PC-9 (cell line): Measurements from ENCODE around the gene GOLGA8O. TPM values are rescaled to one million over a fixed set of nuclear protein-coding genes. Genes with fewer than 3 reads are reported as not detected.
"Not testable (repeated sequence)": the region's sequence is repeated elsewhere in the genome, so short reads cannot be mapped to it uniquely, and the experiment has no call there.

ENCODE experiments used
- BruUV-seq: library from RNA; stranded (reverse); fragments of 400-500 nt; replicated peaks from 2 replicates; lab custom pipeline; 2021; lab: Mats Ljungman, UMichigan
- CTCF ChIA-PET: fragments of 300-600 bp; sonication (Branson Sonifier 250); formaldehyde crosslinking; loops from one replicate; lab custom pipeline; 2022; ENCODE audit warnings: antibody characterized with exemption; lab: Charles Lee
- POLR2A ChIA-PET: fragments of 300-600 bp; sonication (Branson Sonifier 250); formaldehyde crosslinking; loops from one replicate; lab custom pipeline; 2022; ENCODE audit warnings: antibody characterized with exemption; ENCODE audit not compliant: unreplicated experiment; lab: Charles Lee
- DNase-seq, 2 experiments: peaks; one replicate each; pipeline versions ENCODE4 v3.0.0 to v3.0.0-alpha.2; 2015 to 2022; ENCODE audit warnings: mixed read lengths in 1 of 2
- H2AFZ ChIP-seq: fragments of 200-600 bp; sonication (generic); 2 replicates; pipeline ENCODE4 v1.8.1; 2017; ENCODE audit warnings: antibody characterized with exemption
- H3F3A ChIP-seq: fragments of 200-600 bp; sonication (generic); 2 replicates; pipeline ENCODE4 v1.8.1; 2017; ENCODE audit warnings: antibody characterized with exemption, mild to moderate bottlenecking, low read depth; ENCODE audit not compliant: insufficient read depth
- H3K27ac ChIP-seq: fragments of 200-600 bp; sonication (generic); 2 replicates; pipeline ENCODE4 v1.6.1; 2016; ENCODE audit warnings: mixed run types
- H3K27me3 ChIP-seq: fragments of 200-600 bp; sonication (generic); 2 replicates; pipeline ENCODE4 v1.6.1; 2016; ENCODE audit warnings: low read depth, mixed run types; ENCODE audit not compliant: insufficient read depth
- H3K36me3 ChIP-seq: fragments of 200-600 bp; sonication (generic); 2 replicates; pipeline ENCODE4 v1.6.1; 2016; ENCODE audit warnings: low read depth, mixed run types
- H3K4me1 ChIP-seq: fragments of 200-600 bp; sonication (generic); replicated peaks from 2 replicates; pipeline ENCODE4 v1.6.1; 2016; ENCODE audit warnings: mixed run types; ENCODE audit not compliant: insufficient read depth
- H3K4me2 ChIP-seq: fragments of 200-600 bp; sonication (generic); 2 replicates; pipeline ENCODE4 v1.6.1; 2017; ENCODE audit warnings: mixed run types
- H3K4me3 ChIP-seq: fragments of 200-600 bp; sonication (generic); 2 replicates; pipeline ENCODE4 v1.6.1; 2016; ENCODE audit warnings: mixed run types
- H3K79me2 ChIP-seq: fragments of 200-600 bp; sonication (generic); 2 replicates; pipeline ENCODE4 v1.6.1; 2017; ENCODE audit warnings: low read depth, mixed run types
- H3K9me2 ChIP-seq: fragments of 200-600 bp; sonication (generic); 2 replicates; pipeline ENCODE4 v1.8.1; 2017; ENCODE audit warnings: mild to moderate bottlenecking; ENCODE audit not compliant: insufficient read depth
- H3K9me3 ChIP-seq: fragments of 200-600 bp; sonication (generic); 2 replicates; pipeline ENCODE4 v1.8.1; 2016; ENCODE audit warnings: low read depth; ENCODE audit not compliant: insufficient read depth
- H4K20me1 ChIP-seq: fragments of 200-600 bp; sonication (generic); 2 replicates; pipeline ENCODE4 v1.8.1; 2017; ENCODE audit not compliant: insufficient read depth
- intact Hi-C: fragments of 100-400 bp; cut with micrococcal nuclease; formaldehyde crosslinking; loops from one replicate; pipeline ENCODE4 v1.10.0; 2022; ENCODE audit not compliant: unreplicated experiment
- total RNA-seq: library from RNA; stranded (reverse); gene quantifications from 2 replicates; pipeline ENCODE4 v1.2.3, GENCODE V29; 2021

Gene GOLGA8O
- total RNA-seq, 1 experiment from 2014 or later: 0.59 TPM

GRCh38 chr15:32468076-32468475 is 12.6 kb upstream of the GOLGA8O start:
- H3K4me3 ChIP-seq, DNase-seq, intact Hi-C loops, H3K9me2 ChIP-seq, POLR2A ChIA-PET, H3K27ac ChIP-seq, CTCF ChIA-PET, H3K27me3 ChIP-seq, H3K79me2 ChIP-seq, H3K36me3 ChIP-seq, H3K4me1 ChIP-seq, H4K20me1 ChIP-seq, H3K4me2 ChIP-seq, H2AFZ ChIP-seq, H3K9me3 ChIP-seq, H3F3A ChIP-seq, BruUV-seq: not testable (repeated sequence)

DNA sequence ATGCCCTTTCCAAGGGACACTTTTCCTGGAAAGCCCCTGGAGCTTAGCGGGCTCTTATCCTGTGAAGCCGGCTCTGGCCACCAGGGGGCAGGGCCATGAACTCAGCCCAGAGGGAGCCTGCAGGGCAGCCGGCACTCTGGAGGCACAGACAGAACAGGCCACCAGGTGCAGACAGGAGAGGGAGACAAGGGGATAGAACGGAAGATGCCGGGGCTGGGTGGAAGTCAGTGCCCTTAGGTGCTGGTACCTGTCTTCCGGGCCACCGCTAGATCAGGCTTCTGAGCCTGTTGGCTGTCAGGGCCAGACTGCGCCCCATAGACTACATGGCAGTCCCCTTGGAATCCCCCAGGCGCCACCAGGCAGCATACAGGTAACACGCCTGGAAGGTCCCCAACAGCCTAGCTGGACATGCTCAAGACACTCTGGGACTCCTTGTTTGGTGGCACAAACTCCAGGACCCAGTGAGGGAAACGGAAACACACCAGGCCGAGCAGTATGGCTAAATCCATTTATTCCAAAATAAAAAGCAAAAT is 14.9 kb downstream of the GOLGA8O start:
- BruUV-seq, H3K27ac ChIP-seq, H3K79me2 ChIP-seq, H3K4me1 ChIP-seq, H2AFZ ChIP-seq, H3F3A ChIP-seq, H3K4me2 ChIP-seq, intact Hi-C loops, CTCF ChIA-PET, H3K36me3 ChIP-seq, H3K9me3 ChIP-seq, H3K4me3 ChIP-seq, H4K20me1 ChIP-seq, H3K27me3 ChIP-seq, H3K9me2 ChIP-seq, DNase-seq, POLR2A ChIA-PET: not testable (repeated sequence)

DNA sequence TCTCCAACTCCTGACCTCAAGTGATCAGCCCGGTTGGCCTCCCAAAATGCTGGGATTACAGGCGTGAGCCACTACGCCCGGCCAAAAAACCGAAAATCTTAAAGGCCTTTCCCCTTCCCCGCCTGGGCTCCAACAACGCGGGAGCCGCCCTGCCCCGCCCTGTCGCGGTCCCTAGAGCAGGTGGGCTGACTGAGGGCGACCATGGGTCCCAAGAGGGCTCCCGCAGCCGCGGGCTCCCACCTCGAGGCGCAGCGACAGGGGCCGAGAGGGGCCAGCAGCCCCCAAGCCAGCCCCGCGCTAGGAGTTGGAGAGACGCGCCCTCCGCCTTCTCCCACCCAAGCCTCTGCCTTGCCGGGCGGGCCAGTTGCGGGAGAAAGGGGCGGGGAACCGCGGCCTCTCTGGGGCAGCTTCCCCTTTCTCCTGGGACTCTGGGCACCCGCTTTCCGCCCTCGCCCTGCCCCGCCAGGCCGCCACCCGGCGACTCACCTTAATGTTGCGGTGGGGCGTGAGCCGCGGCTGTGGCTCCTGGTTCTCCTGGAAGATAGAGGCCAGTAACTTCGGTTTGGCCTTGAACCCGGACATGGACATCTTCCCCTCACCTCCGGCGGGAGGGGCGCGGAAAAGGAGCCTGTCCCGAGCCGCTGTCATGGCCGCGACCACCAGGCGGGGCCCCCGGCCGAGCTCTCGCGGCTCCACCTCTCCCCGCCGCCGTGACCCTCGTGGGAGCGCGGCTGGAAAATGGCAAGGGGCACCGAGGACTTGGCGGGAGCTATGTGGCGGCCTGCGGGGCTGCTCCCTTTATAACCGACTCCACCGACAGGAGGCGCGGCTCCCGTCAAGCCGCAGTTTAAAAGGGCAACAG is 21.1 kb downstream of the GOLGA8O start:
- POLR2A ChIA-PET, CTCF ChIA-PET, H3K4me2 ChIP-seq, BruUV-seq, H3K9me3 ChIP-seq, H3K27ac ChIP-seq, H4K20me1 ChIP-seq, H3K27me3 ChIP-seq, H3F3A ChIP-seq, H3K36me3 ChIP-seq, H3K79me2 ChIP-seq, DNase-seq, intact Hi-C loops, H2AFZ ChIP-seq, H3K9me2 ChIP-seq, H3K4me1 ChIP-seq, H3K4me3 ChIP-seq: not testable (repeated sequence)

DNA sequence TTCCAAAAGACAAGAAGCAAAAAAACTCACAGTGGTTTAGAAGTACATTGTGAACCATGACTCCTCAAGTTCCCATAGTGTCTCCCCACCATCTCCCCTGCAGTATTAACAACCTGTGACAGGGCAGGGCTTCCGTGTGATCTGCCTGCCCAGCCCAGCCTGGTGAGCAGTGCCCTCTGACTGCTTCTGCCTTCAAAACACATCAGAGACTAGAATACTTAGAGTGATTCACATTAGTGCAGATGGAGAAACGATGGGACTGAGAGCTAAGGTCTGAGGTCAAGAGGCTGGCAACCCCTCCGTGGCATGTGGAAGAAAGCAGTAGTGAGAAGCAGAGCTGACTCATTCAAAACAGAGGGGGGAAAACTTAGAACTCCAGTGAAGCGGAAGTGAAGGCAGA is 27.8 kb downstream of the GOLGA8O start:
- H3K27ac ChIP-seq, H3K79me2 ChIP-seq, H2AFZ ChIP-seq, CTCF ChIA-PET, POLR2A ChIA-PET, H4K20me1 ChIP-seq, intact Hi-C loops, H3K9me3 ChIP-seq, H3K4me1 ChIP-seq, H3K27me3 ChIP-seq, H3K4me2 ChIP-seq, H3K36me3 ChIP-seq, H3K9me2 ChIP-seq, DNase-seq, H3K4me3 ChIP-seq, BruUV-seq, H3F3A ChIP-seq: not testable (repeated sequence)

- H2AFZ ChIP-seq, POLR2A ChIA-PET, H3K27me3 ChIP-seq, H3K9me3 ChIP-seq, H3K4me3 ChIP-seq, H3K4me1 ChIP-seq, H3K9me2 ChIP-seq, DNase-seq, intact Hi-C loops, H3K4me2 ChIP-seq, H3K27ac ChIP-seq, H3F3A ChIP-seq, H4K20me1 ChIP-seq, BruUV-seq, CTCF ChIA-PET, H3K79me2 ChIP-seq, H3K36me3 ChIP-seq: not testable (repeated sequence)
Observed at GRCh38 chr15:32426511-32426910, 28.9 kb downstream of the GOLGA8O start.
